Cardiac fibroblast (primary cell): ENCODE results near the gene NLRP10.
"Not testable (repeated sequence)": the region's sequence is repeated elsewhere in the genome, so short reads cannot be mapped to it uniquely, and the experiment has no call there.

Source experiments
- DNase-seq, 2 donors: peaks; one replicate each; pipeline versions ENCODE4 v3.0.0 to v3.0.0-alpha.2; 2010; ENCODE audit warnings: low read depth in 2 of 2
- H3K4me3 ChIP-seq, 2 donors: replicated peaks in 1 of 2; 1 replicate in 1 of 2; 2 replicates in 1 of 2; pipeline ENCODE4 v1.5.1; 2011; ENCODE audit warnings: low read depth in 2 of 2, low read length in 2 of 2, mild to moderate bottlenecking in 2 of 2, moderate library complexity in 1 of 2
- TF ChIP-seq, protein P1 (sequence below): IDR thresholded peaks from one replicate; pipeline ENCODE4 v1.5.1; 2011; ENCODE audit warnings: low read depth, mild to moderate bottlenecking, low read length, inconsistent platforms

The NLRP10 gene

DNA sequence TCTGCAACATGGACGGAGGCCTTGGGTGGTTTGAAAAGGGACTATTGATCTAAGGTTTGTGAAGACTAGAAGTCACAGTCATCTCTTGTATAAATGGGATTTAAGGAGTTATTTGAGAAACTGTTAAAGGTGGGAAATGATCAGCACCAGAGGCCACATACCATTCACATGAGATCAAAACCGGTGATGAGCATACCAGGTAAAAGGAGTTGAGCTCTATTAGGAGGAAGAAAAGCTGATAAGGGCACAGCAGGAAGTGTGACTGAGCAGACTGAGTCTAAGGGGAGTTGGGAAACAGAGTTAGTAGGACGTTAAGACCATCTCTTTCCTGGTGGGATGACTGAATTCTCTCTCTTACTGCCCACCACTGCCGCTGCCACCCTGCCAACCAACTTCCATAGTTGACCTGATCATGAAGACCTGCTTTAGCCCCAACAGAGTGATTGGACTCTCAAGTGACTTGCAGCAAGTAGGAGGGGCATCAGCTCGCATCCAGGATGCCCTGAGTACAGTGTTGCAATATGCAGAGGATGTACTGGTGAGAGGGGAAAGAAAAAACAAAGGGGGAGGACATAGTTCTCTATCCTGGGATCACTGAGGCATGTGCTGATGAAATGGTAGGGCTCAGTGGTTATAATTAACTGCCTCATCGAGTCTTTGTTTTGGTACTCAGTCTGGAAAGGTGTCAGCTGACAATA, 29.5 kb upstream of the NLRP10 start:
- no peak for DNase-seq
- no peak overlapping the region for H3K4me3 ChIP-seq
- TF ChIP-seq, protein P1, sequence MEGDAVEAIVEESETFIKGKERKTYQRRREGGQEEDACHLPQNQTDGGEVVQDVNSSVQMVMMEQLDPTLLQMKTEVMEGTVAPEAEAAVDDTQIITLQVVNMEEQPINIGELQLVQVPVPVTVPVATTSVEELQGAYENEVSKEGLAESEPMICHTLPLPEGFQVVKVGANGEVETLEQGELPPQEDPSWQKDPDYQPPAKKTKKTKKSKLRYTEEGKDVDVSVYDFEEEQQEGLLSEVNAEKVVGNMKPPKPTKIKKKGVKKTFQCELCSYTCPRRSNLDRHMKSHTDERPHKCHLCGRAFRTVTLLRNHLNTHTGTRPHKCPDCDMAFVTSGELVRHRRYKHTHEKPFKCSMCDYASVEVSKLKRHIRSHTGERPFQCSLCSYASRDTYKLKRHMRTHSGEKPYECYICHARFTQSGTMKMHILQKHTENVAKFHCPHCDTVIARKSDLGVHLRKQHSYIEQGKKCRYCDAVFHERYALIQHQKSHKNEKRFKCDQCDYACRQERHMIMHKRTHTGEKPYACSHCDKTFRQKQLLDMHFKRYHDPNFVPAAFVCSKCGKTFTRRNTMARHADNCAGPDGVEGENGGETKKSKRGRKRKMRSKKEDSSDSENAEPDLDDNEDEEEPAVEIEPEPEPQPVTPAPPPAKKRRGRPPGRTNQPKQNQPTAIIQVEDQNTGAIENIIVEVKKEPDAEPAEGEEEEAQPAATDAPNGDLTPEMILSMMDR: no peak

DNA sequence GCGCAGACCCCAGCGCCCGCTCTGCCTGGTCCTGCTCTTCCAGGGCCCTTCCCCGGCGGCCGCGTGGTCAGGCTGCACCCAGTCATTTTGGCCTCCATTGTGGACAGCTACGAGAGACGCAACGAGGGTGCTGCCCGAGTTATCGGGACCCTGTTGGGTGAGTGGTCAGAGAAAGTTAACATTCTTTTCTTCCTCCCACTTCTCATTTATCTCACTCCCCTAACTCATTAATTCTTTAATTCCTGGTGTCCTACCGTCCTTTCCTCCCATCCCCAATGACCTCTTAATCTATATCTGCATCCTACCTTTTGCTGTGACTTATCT, 22.3 kb upstream of the NLRP10 start:
- DNase-seq: not testable (repeated sequence)
- peak overlapping the region; percentile 58 to 72 for H3K4me3 ChIP-seq

DNA sequence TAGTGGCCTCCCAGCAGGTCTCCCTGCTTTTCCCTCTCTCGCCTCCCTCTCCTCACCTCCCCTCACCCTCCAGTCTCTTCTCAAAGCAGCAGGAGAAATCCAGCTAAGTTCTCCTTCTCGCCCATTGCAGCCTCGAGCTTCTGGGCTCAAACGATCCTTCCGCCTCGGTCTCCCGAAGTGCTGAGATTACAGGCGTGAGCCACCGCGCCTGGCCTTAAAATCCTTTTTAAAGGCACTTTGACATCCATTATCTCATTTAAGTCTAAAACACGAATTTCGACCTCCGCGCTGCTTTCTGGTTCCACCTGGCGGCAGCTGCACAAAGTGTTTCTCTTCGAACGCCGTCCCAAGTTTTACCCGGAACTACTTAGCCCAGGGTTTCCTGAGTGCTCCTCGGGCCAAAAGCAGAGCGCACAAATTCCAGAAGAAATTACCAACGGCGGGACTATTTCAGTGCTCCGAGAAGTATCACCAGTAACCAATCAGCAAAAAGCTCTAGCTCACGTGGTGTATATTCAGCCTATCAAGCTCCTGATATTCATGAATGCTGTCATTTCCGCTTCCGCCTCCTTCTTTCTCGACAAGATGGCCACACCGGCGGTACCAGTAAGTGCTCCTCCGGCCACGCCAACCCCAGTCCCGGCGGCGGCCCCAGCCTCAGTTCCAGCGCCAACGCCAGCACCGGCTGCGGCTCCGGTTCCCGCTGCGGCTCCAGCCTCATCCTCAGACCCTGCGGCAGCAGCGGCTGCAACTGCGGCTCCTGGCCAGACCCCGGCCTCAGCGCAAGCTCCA, 21.7 kb upstream of the NLRP10 start, which contains the start of gene EIF3F:
Gene EIF3F, plus strand, starts transcription at position 570 of the 792 bp plus-strand sequence. Its CDS starts 16 bp downstream, at position 586.
- TF ChIP-seq, protein P1: peak; percentile 82
- peak within 1 kb of the TSS; percentile 58 to 72 for H3K4me3 ChIP-seq

DNA sequence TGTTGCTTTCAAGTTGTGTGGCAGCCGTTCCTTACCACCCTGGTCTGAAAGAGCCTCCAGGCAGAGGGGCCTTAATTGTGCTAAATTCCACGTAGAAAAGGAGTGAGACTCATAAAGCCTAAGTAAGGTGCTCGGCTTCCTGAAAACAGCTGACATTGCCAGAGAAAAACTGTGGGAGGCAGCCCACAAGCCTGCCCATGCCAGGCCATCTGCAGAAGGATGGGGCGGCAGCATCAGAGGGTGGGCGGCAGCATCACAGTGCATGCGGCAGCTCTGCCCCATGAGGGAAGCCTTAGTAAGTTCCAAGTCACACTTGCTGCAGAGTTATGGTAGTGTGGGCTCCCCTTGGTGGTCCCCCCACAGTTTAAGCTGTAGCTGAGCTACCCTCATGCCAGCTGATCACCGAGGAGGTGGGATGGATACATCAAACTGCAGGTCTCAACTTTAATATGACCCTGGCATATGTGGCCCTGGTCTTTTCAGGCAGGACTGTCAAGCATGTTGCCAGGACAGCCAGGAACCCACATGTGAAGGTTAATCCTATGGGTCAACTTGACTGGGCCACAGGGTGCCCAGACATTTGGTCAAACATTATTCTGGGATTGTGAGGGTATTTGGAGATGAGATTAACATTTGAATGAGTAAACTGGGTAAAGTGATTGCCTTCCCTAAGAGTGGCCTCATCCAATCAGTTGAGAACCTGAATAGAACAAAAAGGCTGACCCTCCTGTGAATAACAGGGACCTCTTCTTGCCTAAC, 18.8 kb upstream of the NLRP10 start:
- H3K4me3 ChIP-seq: no peak overlapping the region
- TF ChIP-seq, protein P1: no peak
- DNase-seq: no peak

More for the DNA sequence above, 21.7 kb upstream of the NLRP10 start, which contains the start of gene EIF3F:
- DNase-seq: peak; percentile 100

DNA sequence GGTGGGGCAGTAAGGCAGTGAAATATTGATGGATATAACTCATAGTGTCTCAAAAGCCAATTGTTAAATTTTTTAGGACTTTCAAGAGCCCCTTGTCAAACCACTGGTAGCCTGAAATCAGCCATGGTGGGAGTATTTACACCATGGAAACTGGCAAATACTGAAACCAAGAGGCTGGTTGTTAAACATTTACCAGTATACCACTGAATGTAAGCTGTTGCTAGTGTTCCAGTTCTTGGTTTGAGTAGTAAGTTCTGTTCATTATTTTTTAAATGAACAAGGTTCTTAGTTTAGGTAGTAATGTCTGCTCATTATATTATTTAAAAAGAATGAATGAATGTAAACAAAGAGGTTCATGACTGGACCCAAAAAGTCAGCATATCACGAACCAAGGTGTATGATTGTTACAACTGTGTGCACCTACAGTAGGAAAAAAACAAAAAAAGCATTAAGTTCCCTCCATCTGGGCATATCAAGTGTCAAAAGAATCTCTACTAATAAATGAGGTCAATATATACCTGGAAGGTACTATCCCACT, 17.4 kb upstream of the NLRP10 start:
- TF ChIP-seq, protein P1: no peak
- no peak for DNase-seq
- H3K4me3 ChIP-seq: no peak overlapping the region

DNA sequence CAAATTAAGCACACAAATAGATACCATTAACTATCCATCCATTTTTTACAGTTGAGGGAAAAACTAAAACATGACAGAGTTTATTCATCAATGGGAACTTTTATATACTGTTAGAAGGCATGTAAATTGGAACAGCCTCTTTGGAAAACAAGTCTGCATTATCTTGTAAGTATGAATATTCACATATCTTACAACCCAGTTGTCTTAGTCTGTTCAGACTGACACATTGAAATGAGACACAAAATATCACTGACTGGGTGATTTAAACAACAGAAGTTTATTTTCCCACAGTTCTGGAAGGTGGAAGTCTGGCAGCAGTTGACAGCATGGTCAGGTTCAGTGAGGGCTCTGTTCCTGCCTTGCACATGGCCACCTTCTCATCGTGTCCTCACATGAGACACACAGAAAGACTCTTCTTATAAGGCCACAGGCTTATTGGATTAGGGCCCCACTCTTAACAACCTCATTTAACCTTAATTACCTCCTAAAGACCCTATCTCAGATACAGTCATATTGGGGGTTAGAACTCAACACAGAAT, 16.4 kb upstream of the NLRP10 start:
- DNase-seq: no peak
- no peak overlapping the region for H3K4me3 ChIP-seq
- TF ChIP-seq, protein P1: no peak
